Breast epithelium (tissue), 4 donors: Measurements from ENCODE around the gene RSKR. TPM values are rescaled to one million over a fixed set of nuclear protein-coding genes. Genes with fewer than 3 reads are reported as not detected.
"Not testable (repeated sequence)": the region's sequence is repeated elsewhere in the genome, so short reads cannot be mapped to it uniquely, and the experiment has no call there.

Experiments
- DNase-seq, 2 donors: peaks; one replicate each; pipeline ENCODE4 v3.0.0-alpha.2; 2019; ENCODE audit warnings: low spot score in 2 of 2
- H3K27ac ChIP-seq, 2 donors: fragments of 200-600 bp; sonication (generic) in 1 of 2; one replicate each; pipeline ENCODE4 v1.5.1; 2016 to 2019; ENCODE audit warnings: mild to moderate bottlenecking in 1 of 2
- H3K27me3 ChIP-seq, 2 donors: fragments of 200-600 bp; sonication (generic) in 1 of 2; one replicate each; pipeline versions ENCODE4 v1.5.1 to v1.6.0; 2017 to 2019; ENCODE audit warnings: control low read depth in 1 of 2, mild to moderate bottlenecking in 1 of 2
- H3K36me3 ChIP-seq: fragments of 200-600 bp; one replicate; pipeline ENCODE4 v1.5.1; 2019
- H3K4me1 ChIP-seq, 2 donors: fragments of 200-600 bp; sonication (generic); one replicate each; pipeline ENCODE4 v1.5.1; 2016 to 2019; ENCODE audit warnings: control low read depth in 1 of 2
- H3K4me3 ChIP-seq, 3 donors: fragments of 200-600 bp; sonication (generic); 1 replicate in 2 of 3; 2 replicates in 1 of 3; pipeline ENCODE4 v1.5.1; 2016 to 2019; ENCODE audit warnings: mild to moderate bottlenecking in 3 of 3, moderate library complexity in 2 of 3
- H3K9me3 ChIP-seq, 2 donors: fragments of 200-600 bp; sonication (generic) in 1 of 2; one replicate each; pipeline ENCODE4 v1.5.1; 2016 to 2019; ENCODE audit warnings: control low read depth in 1 of 2
- POLR2A ChIP-seq: fragments of 450-650 bp; IDR thresholded peaks from one replicate; pipeline ENCODE4 v1.6.1; 2016; ENCODE audit warnings: antibody characterized with exemption, mild to moderate bottlenecking, moderate library complexity
- POLR2AphosphoS5 ChIP-seq, 3 donors: sonication (generic); formaldehyde crosslinking; IDR thresholded peaks; one replicate each; pipeline ENCODE4 v1.6.1; 2017; ENCODE audit warnings: antibody characterized with exemption in 3 of 3
- intact Hi-C: fragments of 100-400 bp; cut with DNase I; formaldehyde crosslinking; loops from one replicate; pipeline ENCODE4 v1.15.1; 2023; ENCODE audit warnings: low total_unique reads
- total RNA-seq, 3 donors: library from RNA; depleted of rRNA; stranded (reverse); fragments of >200 nt; gene quantifications; one replicate each; pipeline ENCODE4 v1.1.0, GENCODE V29; 2016
- TF ChIP-seq, protein P1 (sequence below), 3 donors: fragments of 450-650 bp; IDR thresholded peaks; one replicate each; pipeline ENCODE4 v1.5.1; 2016 to 2017; ENCODE audit warnings: antibody characterized with exemption in 3 of 3, mild to moderate bottlenecking in 3 of 3, moderate library complexity in 3 of 3

The RSKR gene
- total RNA-seq, 3 donors from 2014 or later: 9.3 to 11.1 (median 11.0) TPM

DNA sequence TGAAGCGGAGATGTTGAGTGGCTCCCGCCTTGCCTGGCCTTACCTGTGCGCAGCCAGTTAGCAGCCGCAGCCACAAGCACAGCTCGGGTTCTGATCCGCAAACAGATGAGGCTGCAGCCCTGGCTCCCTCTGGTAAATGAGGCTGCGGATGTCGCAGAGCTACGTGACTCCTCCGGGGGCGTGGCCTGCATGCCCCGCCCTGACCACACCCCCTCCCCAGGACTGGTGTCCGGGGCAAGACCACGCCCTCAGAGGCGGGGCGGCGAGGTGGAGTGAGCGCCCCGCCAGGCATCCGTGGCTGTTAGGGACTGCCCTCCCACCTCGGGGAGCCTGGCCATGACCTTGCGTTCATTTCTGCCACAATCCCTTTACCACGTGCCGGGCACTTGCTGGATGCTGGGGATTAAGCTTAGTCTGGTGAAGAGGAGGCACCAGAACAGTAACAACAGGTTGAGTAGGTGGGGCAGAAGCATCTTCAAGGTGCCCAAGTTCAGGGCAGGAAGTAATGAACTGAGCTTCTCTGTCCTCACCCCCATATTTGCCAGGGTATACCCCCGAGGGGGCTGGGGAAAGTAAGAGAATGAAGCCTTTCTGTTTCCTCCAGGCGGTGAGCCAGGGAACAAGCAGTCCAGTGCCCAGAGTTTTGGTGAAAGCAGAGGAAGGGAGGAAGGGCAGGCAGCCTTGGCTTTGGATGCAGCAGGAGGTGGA is 37.1 kb downstream of the RSKR start, which contains the start of gene ALDOC:
Gene ALDOC (minus strand): TSS at position 138 of the 708 bp plus-strand sequence. CDS start 1,363 bp downstream, outside the sequence.
- TF ChIP-seq POLR2AphosphoS5 (IDR thresholded peaks at IDR 0.05) (peak; percentile 48 to 76 (median 53)), POLR2A (peak; percentile 31)
- TF ChIP-seq, protein P1, sequence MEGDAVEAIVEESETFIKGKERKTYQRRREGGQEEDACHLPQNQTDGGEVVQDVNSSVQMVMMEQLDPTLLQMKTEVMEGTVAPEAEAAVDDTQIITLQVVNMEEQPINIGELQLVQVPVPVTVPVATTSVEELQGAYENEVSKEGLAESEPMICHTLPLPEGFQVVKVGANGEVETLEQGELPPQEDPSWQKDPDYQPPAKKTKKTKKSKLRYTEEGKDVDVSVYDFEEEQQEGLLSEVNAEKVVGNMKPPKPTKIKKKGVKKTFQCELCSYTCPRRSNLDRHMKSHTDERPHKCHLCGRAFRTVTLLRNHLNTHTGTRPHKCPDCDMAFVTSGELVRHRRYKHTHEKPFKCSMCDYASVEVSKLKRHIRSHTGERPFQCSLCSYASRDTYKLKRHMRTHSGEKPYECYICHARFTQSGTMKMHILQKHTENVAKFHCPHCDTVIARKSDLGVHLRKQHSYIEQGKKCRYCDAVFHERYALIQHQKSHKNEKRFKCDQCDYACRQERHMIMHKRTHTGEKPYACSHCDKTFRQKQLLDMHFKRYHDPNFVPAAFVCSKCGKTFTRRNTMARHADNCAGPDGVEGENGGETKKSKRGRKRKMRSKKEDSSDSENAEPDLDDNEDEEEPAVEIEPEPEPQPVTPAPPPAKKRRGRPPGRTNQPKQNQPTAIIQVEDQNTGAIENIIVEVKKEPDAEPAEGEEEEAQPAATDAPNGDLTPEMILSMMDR (IDR thresholded peaks at IDR 0.05): no peak
- peak; percentile 93 to 96 for DNase-seq
- no peaks in the 10 kb centered on the region for H3K9me3 ChIP-seq
- intact Hi-C loops: no loop called here
- no peaks in the 10 kb centered on the region for H3K27me3 ChIP-seq
- peak within 1 kb of the TSS; percentile 56 to 76 for H3K27ac ChIP-seq
- H3K4me3 ChIP-seq: peak within 1 kb of the TSS; percentile 0 to 64 (median 42)
- no peaks in the 10 kb centered on the region for H3K36me3 ChIP-seq
- no peaks in the 10 kb centered on the region for H3K4me1 ChIP-seq

DNA sequence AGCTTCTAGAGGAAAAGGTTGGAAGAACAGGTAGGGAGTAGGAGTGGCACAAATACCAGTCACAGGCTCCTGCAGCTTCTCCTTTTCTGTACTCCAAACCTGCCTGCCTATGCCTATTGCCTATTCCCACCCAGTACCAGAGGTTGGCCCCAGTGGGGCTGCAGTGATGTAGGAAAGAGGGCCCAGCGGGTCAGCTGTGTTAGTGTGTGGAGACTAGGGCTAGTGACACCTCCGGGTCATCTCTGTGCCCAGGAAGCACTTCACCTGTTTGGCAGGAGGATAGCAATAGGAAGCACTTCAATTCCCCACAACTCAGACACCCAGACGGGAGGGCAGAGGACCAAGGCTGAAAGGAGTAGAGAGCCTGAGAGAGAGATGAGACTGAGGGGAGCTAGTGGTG is 38.0 kb downstream of the RSKR start:
- H3K36me3 ChIP-seq, DNase-seq, intact Hi-C loops: not testable (repeated sequence)

DNA sequence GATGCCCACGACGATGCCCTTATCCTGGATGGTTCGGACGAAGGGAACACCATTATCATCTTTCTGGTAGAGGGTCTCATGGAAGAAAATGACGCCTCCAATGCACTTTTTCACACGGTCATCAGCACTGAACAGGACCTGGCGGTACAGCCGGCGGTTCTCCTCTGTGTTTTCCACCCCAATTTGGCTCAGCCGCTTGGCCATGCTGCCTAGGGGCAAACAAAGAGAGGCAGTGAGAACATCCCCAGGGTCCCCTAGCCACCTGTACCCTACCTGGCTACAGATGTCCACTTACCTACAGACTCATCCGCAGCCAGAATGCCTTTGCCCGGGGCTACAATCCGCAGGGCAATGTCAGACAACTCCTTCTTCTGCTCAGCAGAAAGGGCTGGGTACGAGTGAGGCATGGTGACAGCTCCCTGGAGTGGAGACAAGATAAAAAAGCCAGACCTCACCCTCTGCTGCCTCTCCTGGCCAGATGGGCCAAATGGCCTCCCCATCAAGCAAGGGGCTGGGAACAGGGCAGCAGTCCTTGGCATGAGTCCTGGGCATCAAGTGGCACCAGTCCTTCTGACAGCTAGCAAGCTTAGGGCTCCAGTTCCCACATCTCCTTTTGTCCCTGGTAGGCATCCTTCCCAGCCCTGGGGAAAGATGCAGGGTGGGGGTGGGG is 38.7 kb downstream of the RSKR start:
- H3K27ac ChIP-seq: no peak overlapping the region
- TF ChIP-seq POLR2A (no peak), POLR2AphosphoS5 (IDR thresholded peaks at IDR 0.05) (no peak)
- TF ChIP-seq, protein P1 (IDR thresholded peaks at IDR 0.05): no peak
- H3K27me3 ChIP-seq: no peaks in the 10 kb centered on the region
- no peaks in the 10 kb centered on the region for H3K9me3 ChIP-seq
- no peaks in the 10 kb centered on the region for H3K36me3 ChIP-seq
- no peak for DNase-seq
- intact Hi-C loops: no loop called here
- H3K4me1 ChIP-seq: no peaks in the 10 kb centered on the region
- H3K4me3 ChIP-seq: no peak overlapping the region

More for the DNA sequence above, 38.0 kb downstream of the RSKR start:
- peak overlapping the region in 2 of 3 donors; percentile 11 to 12 for H3K4me3 ChIP-seq
- H3K27ac ChIP-seq, H3K9me3 ChIP-seq, H3K4me1 ChIP-seq, H3K27me3 ChIP-seq: not testable (repeated sequence)

DNA sequence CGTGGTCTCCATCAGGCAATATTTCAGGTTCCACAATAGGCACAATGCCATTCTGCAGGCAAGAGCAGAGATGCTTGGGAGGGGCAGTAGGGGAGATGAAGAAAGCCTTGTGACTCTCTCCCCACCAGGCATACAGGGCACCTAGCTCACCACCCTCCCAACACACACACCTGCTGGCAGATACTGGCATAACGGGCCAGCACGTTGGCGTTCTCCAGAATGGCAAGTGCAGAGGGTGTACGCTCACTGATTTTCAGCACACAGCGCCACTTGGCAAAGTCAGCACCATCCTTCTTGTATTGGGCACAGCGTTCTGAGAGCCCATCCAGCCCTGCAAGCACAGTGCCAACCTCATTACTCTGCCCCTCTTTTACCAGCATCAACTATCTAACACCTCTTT is 39.5 kb downstream of the RSKR start:
- Histone ChIP-seq H3K27me3 (no peaks in the 10 kb centered on the region), H3K27ac (no peak overlapping the region), H3K36me3 (no peaks in the 10 kb centered on the region), H3K4me1 (no peaks in the 10 kb centered on the region), H3K9me3 (no peaks in the 10 kb centered on the region), H3K4me3 (no peak overlapping the region)
- TF ChIP-seq POLR2A (no peak), POLR2AphosphoS5 (IDR thresholded peaks at IDR 0.05) (no peak)
- TF ChIP-seq, protein P1 (IDR thresholded peaks at IDR 0.05): no peak
- no peak for DNase-seq
- intact Hi-C loops: no loop called here

DNA sequence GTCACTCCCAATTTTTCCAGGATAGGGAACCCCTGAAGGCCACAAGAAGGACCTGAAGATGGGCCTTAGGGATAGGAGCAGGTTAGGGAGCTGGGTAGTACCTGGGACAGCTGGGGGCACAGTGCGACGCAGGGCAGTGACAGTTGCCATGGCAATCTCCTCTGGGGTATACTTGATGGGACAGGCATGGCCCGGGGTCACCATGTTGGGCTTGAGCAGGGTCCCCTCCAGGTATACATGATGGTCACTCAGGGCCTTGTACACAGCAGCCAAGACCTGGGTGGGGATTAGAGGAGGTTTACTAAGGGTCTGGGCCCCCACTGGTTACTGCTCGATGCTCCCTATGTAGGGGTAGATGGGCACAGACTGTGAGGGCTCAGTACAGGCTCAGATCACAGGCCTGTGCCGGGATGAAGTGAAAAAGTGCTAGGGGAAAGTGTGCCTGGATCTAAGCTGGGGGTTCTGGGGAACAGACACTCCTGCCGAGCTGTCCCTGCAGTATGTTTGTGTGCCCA is 40.0 kb downstream of the RSKR start:
- H3K27ac ChIP-seq: no peak overlapping the region
- H3K27me3 ChIP-seq: no peaks in the 10 kb centered on the region
- intact Hi-C loops: no loop called here
- TF ChIP-seq POLR2A (no peak), POLR2AphosphoS5 (IDR thresholded peaks at IDR 0.05) (no peak)
- TF ChIP-seq, protein P1 (IDR thresholded peaks at IDR 0.05): no peak
- no peaks in the 10 kb centered on the region for H3K36me3 ChIP-seq
- H3K4me3 ChIP-seq: no peak overlapping the region
- no peaks in the 10 kb centered on the region for H3K9me3 ChIP-seq
- no peak for DNase-seq
- H3K4me1 ChIP-seq: no peaks in the 10 kb centered on the region
